Stimulated activated CD8-positive, alpha-beta memory T cell treated with anti-CD3 and anti-CD28 coated beads, Interleukin-4, amount 100 ng/mL, for 24 hours (primary cell): ENCODE results near the gene B3GNT5.

Source experiments
- DNase-seq: peaks from one replicate; pipeline ENCODE4 v3.0.0-alpha.2; 2020; ENCODE audit warnings: low read depth

The B3GNT5 gene

GRCh38 chr3:183265834-183266417, 12.9 kb downstream of the B3GNT5 start:
- DNase-seq = no peak

- no peak for DNase-seq
These were observed 13.4 kb downstream of the B3GNT5 start for GRCh38 chr3:183266454-183266853.

- DNase-seq = no peak
These were observed 14.1 kb downstream of the B3GNT5 start for GRCh38 chr3:183267140-183267539.

GRCh38 chr3:183268366-183268765, 15.3 kb downstream of the B3GNT5 start:
- DNase-seq = no peak

- no peak for DNase-seq
These were observed 16.3 kb downstream of the B3GNT5 start for GRCh38 chr3:183269345-183269744.

GRCh38 chr3:183270344-183270743, 17.3 kb downstream of the B3GNT5 start:
- no peak for DNase-seq

- DNase-seq = no peak
These were observed 19.1 kb downstream of the B3GNT5 start for GRCh38 chr3:183272142-183272541.

GRCh38 chr3:183272791-183273190, 19.7 kb downstream of the B3GNT5 start:
- no peak for DNase-seq

- DNase-seq = no peak
These were observed 21.6 kb downstream of the B3GNT5 start for GRCh38 chr3:183274609-183275008.

GRCh38 chr3:183275418-183275817, 22.4 kb downstream of the B3GNT5 start:
- DNase-seq = no peak

GRCh38 chr3:183275937-183276336, 22.9 kb downstream of the B3GNT5 start:
- DNase-seq = no peak

GRCh38 chr3:183277260-183277659, 24.2 kb downstream of the B3GNT5 start:
- DNase-seq = no peak

GRCh38 chr3:183278479-183279088, 25.5 kb downstream of the B3GNT5 start:
- no peak for DNase-seq

GRCh38 chr3:183279371-183279770, 26.3 kb downstream of the B3GNT5 start:
- no peak for DNase-seq

- no peak for DNase-seq
These were observed 28.2 kb downstream of the B3GNT5 start for GRCh38 chr3:183281126-183281797.

GRCh38 chr3:183283886-183284285, 30.8 kb downstream of the B3GNT5 start:
- no peak for DNase-seq

- no peak for DNase-seq
These were observed 31.5 kb downstream of the B3GNT5 start for GRCh38 chr3:183284570-183284969.

GRCh38 chr3:183285318-183285717, 32.3 kb downstream of the B3GNT5 start:
- no peak for DNase-seq

- peak; percentile 86 for DNase-seq
These were observed 32.9 kb downstream of the B3GNT5 start for GRCh38 chr3:183285828-183286457.

GRCh38 chr3:183287301-183287971, 34.4 kb downstream of the B3GNT5 start:
- DNase-seq = no peak

- DNase-seq = no peak
These were observed 35.1 kb downstream of the B3GNT5 start for GRCh38 chr3:183288117-183288516.

- DNase-seq = no peak
These were observed 37.2 kb downstream of the B3GNT5 start for GRCh38 chr3:183290216-183290615.
